ENCODE results near the gene OSBPL9.

- TF ChIP-seq, protein P1, sequence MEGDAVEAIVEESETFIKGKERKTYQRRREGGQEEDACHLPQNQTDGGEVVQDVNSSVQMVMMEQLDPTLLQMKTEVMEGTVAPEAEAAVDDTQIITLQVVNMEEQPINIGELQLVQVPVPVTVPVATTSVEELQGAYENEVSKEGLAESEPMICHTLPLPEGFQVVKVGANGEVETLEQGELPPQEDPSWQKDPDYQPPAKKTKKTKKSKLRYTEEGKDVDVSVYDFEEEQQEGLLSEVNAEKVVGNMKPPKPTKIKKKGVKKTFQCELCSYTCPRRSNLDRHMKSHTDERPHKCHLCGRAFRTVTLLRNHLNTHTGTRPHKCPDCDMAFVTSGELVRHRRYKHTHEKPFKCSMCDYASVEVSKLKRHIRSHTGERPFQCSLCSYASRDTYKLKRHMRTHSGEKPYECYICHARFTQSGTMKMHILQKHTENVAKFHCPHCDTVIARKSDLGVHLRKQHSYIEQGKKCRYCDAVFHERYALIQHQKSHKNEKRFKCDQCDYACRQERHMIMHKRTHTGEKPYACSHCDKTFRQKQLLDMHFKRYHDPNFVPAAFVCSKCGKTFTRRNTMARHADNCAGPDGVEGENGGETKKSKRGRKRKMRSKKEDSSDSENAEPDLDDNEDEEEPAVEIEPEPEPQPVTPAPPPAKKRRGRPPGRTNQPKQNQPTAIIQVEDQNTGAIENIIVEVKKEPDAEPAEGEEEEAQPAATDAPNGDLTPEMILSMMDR (optimal IDR thresholded peaks at IDR 0.05 in 1 of 3, IDR thresholded peaks at IDR 0.05 in 1 of 3, conservative IDR thresholded peaks at IDR 0.05 in 1 of 3; ENCODE audit: extremely low read depth in 1 of 3, insufficient read depth in 2 of 3, low read length in 3 of 3), result no peak
- TF ChIP-seq EZH2 (IDR thresholded peaks at IDR 0.05; ENCODE audit: low read length), result no peak
These were observed 32.9 kb upstream of the OSBPL9 start for GRCh38 chr1:51584021-51584420.

All from keratinocyte (primary cell).